RPMI7951 (cell line): ENCODE data around the gene TEDC2. TPM values are rescaled to one million over a fixed set of nuclear protein-coding genes. Genes with fewer than 3 reads are reported as not detected.

ENCODE experiments used
- DNase-seq: peaks from one replicate; pipeline ENCODE4 v3.0.0-alpha.2; 2012; ENCODE audit warnings: low read depth
- total RNA-seq: library from RNA; depleted of rRNA; stranded (reverse); fragments of >200 nt; shearing (Covaris generic); gene quantifications from 2 replicates; pipeline ENCODE4 v1.2.3, GENCODE V29; 2014

TEDC2 gene
- total RNA-seq, 1 experiment from 2014 or later = 10.2 TPM

DNA sequence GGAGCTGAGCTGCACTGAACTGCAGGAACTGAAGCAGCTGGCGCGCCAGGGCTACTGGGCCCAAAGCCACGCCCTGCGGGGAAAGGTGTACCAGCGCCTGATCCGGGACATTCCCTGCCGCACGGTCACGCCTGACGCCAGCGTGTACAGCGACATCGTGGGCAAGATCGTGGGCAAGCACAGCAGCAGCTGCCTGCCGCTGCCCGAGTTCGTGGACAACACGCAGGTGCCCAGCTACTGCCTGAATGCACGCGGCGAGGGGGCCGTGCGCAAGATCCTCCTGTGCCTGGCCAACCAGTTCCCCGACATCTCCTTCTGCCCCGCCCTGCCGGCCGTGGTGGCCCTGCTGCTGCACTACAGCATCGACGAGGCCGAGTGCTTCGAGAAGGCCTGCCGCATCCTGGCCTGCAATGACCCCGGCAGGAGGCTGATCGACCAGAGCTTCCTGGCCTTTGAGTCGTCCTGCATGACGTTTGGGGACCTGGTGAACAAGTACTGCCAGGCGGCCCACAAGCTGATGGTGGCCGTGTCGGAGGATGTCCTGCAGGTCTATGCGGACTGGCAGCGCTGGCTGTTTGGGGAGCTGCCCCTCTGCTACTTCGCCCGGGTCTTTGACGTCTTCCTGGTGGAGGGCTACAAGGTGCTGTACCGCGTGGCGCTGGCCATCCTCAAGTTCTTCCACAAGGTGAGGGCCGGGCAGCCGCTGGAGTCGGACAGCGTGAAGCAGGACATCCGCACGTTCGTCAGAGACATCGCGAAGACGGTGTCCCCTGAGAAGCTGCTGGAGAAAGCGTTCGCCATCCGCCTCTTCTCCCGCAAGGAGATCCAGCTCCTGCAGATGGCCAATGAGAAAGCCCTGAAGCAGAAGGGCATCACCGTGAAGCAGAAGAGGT lies 36.6 kb downstream of the TEDC2 start:
- DNase-seq = no peak

GRCh38 chr16:2497116-2497630 lies 37.3 kb downstream of the TEDC2 start:
- DNase-seq = no peak

DNA sequence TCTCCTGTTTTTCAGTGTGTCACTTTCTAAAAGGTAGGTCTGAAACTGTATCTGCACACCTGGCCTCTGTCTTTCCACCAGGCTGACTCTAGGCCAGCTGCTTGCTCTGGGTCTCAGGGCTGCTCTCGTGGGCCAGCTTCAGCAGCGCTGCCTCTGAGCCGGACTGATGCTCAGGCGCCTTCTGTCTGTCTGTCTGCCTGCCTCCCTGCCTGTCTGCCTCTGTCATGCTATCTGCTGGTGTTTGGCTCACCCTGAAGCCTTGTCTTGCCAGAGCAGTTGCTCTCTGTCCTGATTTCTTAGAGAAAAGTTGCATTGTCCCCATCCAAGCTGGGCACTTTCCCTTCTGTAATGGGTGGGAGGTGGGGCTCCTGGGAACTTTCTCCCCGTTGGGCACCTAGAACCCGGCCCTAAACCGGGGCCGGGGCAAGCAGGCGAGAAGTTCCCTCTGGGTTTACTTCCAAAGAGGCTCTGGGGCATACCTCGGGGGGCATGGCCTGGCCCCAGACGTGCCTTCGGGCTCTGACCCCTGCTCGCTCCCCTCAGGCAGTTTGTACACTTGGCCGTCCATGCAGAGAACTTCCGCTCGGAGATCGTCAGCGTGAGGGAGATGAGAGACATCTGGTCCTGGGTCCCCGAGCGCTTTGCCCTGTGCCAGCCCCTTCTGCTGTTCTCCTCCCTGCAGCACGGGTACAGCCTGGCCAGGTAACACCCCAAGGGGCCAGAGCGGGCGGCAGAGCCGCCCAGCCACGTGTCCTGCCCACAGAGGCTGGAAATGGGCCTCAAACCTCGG lies 38.0 kb downstream of the TEDC2 start:
- no peak for DNase-seq

DNA sequence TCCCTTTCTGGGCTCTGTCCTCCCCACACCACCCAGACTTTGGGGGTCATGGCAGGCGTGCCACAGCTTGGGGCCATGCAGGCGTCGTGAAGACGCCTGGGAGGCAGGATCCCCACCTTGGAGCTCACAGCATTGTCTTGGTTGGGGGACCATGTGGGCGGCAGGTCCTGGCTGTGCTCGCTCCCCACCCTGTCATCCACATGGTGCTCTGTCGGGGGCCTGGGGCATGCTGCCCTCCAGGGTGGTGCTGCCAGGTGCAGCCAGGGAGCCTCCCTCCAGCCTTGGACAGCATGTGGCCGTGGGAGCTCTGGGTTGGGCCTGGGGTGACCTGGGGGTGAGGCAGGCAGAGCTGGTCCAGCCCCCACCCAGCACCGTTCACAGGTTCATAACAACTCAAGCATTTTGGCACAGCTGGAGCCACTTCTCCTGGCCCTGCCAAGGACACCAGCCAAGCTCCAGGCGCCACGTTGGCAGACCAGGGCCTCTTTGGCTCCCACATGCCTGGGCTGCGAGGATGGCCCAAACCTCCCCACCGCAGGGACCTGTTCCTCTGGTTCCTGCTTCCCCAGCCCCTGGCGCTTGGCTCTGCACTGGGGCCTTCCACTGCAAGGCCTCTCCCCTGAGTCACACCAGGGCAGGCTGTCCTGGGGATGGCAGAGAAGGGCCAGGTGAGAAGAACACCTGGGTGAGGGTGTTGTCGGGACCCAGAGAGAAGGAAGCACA lies 38.8 kb downstream of the TEDC2 start:
- DNase-seq = no peak

- no peak for DNase-seq
Observed at GRCh38 chr16:2499454-2499853, 39.5 kb downstream of the TEDC2 start.

GRCh38 chr16:2499890-2500429 lies 40.1 kb downstream of the TEDC2 start:
- no peak for DNase-seq

DNA sequence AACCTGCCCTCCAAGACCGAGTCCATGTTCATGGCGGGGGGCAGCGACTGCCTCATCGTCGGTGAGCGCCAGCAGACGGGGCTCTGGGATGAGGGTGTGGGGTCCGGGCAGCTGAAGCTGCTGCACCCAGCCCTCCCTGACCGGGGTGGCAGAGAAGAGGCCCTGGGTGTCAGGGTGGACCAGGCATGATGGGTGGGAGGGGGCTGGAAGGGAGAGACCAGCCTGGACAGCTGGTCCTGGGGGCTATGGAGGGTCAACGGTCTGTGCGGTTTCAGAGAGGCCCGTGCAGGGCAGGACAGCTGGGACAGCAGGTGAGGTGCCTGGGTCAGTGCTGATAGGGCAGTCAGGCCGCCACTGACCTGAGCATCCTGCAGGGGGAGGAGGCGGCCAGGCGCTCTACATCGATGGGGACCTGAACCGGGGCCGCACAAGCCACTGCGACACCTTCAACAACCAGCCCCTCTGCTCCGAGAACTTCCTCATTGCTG lies 40.6 kb downstream of the TEDC2 start:
- no peak for DNase-seq

DNA sequence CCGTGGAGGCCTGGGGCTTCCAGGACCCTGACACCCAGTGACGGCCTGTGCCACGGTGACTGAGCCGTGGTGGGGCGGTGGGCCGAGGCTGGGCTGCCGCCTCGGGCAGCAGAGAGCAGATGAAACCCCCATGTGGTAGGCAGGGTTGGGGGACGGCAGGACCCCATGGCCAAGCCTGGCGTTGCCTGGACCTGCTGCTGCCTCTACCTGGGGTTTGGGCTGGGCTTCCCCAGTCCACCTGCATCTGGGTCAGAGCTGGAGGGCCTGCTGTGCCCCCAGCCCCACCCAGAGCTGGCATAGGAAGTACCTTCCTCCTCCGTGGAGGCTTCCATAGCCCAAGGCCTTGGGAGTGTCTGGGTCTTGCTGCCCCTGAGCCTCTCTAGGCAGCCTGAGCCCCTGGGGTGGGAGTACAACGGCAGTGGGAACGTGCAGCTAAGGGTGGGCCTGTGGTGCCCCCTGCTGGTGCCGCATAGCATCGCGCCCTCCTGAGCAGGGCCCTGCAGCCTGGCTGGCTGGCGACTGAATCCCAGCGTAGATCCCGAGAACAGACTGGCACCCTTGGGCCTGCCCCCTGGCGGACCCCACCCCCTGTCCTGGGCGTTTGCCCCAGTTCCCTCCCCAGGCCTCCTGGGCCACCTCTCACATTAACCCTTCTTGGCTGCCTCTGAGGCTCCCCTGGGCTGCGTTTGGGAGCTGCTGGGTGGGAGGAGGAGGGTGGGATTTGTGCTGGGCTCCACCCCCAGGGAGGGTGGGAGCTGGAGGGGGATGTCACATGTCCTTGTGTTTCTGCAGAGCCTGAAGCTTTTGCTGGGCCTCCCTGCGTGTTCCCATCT lies 41.2 kb downstream of the TEDC2 start:
- DNase-seq = peak; percentile 57

DNA sequence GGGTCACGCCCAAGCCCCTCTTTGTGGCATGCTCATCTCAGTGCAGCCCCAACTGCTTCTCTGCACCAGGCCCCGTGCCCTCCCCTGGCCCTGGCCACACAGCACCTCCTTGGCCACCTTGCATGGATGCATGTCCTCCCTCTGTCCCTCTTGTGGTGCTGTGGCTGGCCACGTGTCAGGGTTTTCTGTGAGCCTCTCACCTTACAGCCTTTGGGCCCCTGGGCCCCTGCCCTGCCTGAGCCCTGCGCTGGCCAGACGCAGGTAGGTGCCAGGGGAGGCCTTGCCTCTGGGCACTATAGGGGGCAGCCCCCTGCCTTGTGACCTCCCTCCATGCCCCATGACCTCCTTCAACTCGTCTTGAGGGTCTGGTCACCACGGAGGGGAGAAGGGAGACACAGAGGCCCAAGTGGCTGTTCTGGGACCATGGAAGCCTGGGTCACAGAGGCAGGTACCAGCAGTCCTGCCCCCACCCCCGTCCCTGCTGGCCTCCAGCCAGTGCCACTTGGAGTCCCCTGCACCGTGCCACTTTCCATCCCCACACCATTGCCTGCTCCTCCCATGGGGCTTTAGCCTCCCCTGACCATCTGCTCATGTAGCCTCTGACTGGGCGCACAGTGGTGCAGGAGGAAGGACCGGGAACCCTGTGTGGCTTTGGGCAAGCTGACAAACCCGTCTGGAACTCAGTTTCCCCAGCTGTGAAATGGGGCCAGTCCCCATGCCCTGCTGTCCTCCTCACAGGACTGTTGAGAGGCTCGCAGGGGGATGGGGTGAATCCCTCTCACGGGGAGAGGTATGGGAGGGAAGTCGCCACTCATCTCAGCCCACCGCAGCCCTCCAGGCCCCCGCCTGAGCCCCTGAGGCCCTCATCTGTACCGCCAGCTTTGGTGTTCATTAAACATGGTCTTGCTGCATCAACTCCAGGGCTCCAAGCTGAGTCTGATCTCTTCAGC lies 42.3 kb downstream of the TEDC2 start:
- DNase-seq = no peak

DNA sequence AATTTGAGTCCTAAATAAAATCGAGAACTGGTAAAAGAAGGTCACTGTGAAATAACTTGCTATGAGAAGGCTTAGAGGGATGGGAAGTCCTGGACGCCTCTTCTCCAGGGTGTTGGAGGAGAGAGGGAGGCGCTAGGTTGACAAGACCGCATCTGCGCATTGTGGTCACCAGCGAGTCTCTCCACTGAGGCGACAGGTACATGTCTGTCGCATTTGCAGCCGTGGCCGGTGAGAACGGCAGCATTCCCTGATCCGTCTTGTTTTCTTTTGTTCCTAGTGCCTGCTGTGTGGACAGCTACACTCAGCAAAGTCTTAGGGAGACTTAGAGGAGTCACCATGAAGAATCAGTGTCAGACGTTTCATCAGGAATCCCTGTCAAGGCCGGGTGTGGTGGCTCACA lies 45.8 kb downstream of the TEDC2 start:
- no peak for DNase-seq

- DNase-seq = no peak
Observed at GRCh38 chr16:2507052-2507659, 47.2 kb downstream of the TEDC2 start.

GRCh38 chr16:2507665-2508064 lies 47.8 kb downstream of the TEDC2 start:
- DNase-seq = no peak

DNA sequence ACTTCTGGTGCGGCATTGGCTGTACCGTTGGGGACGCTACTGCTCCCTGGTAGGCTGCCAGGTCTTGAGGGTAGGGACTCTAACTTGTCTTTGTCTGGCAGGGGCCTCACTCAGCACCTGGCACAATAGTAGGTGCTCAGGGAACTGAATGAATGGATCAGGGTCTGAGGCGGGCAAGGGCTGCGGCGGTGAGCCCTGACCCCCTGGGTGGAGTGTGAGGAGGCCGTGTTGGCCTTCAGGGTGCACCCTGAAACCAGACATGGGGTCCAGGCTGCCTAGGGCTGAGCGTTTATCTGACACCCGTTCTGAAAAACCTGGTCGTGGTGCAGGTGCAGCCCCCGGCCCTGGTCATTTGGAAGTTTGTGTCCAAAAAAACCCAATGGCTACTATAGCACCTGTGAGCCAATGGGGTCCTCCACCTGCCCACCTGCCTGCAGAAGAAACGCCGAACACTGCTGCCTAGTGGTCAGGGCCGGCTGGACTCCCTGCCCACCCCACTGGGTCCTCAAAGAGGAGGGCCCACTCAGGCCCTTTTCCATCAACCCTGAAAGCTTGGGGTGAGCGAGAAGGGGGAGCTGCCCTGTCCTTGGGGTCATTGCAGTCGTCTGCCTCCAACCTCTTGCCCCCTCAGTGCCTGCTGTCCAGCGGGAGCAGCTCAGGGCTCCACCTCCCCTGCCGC lies 49.0 kb downstream of the TEDC2 start:
- no peak for DNase-seq

- no peak for DNase-seq
Observed at GRCh38 chr16:2511128-2511800, 51.4 kb downstream of the TEDC2 start.

GRCh38 chr16:2511996-2512734 lies 52.3 kb downstream of the TEDC2 start:
- no peak for DNase-seq

DNA sequence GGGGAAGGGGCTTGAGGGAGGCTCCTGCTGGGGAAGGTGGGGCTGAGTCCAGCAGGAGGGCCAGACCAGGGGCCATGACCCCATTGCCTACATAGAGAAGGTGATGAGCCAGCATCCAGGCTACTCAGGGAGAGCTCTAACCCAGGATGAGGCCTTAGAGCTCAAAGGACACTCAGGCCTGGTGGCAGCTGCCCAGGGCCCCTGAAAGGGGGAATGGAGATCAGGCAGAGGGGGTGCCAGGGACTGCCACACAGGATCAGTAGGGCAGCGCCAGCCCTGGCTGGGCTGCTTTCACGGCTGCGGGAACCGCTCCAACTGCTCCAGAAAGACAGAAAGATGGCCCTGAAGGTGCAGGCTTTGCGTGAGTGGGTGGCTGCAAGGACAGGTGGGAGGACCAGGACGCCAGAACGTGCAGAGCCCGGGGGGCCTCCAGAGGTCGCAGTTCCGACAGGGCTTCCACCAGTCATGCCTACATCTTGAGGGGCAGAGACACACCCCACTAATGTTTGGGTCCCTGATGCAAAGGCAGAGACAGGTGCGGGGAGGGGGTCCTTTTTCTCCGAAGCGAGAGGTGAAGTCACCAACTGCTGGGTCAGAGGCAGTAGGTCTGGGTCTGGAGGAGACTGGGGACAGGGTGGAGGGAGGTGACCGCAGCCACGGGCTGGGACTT lies 53.0 kb downstream of the TEDC2 start:
- DNase-seq = no peak
